Smooth muscle cell (in vitro differentiated cells): ENCODE data around the gene IL1RL2. TPM values are rescaled to one million over a fixed set of nuclear protein-coding genes. Genes with fewer than 3 reads are reported as not detected.

Experiments
- DNase-seq: peaks from one replicate; lab custom pipeline; 2025; ENCODE audit not compliant: unreplicated experiment; lab: John Stamatoyannopoulos, UW
- H2AFZ ChIP-seq: fragments of 200-600 bp; sonication (generic); 2 replicates; pipeline ENCODE4 v1.6.0; 2016; ENCODE audit warnings: antibody characterized with exemption, low read depth, mild to moderate bottlenecking
- H3F3A ChIP-seq: fragments of 200-600 bp; sonication (generic); 2 replicates; pipeline ENCODE4 v1.6.0; 2017; ENCODE audit warnings: antibody characterized with exemption, low read depth
- H3K27ac ChIP-seq: fragments of 200-600 bp; sonication (generic); 2 replicates; pipeline ENCODE4 v1.5.1; 2016; ENCODE audit warnings: low read depth, mild to moderate bottlenecking
- H3K27me3 ChIP-seq: fragments of 200-600 bp; sonication (generic); 2 replicates; pipeline ENCODE4 v1.6.1; 2016; ENCODE audit warnings: low read depth, mild to moderate bottlenecking
- H3K36me3 ChIP-seq: fragments of 200-600 bp; sonication (generic); 2 replicates; pipeline ENCODE4 v1.5.1; 2016; ENCODE audit warnings: low read depth
- H3K4me1 ChIP-seq: fragments of 200-600 bp; sonication (generic); 2 replicates; pipeline ENCODE4 v1.5.1; 2016; ENCODE audit warnings: low read depth
- H3K4me2 ChIP-seq: fragments of 200-600 bp; sonication (generic); 2 replicates; pipeline ENCODE4 v1.6.0; 2016; ENCODE audit warnings: mild to moderate bottlenecking
- H3K4me3 ChIP-seq: fragments of 200-600 bp; sonication (generic); 2 replicates; pipeline ENCODE4 v1.5.1; 2016; ENCODE audit warnings: mild to moderate bottlenecking
- H3K79me2 ChIP-seq: fragments of 200-600 bp; sonication (generic); 2 replicates; pipeline ENCODE4 v1.6.0; 2016; ENCODE audit warnings: low read depth, mild to moderate bottlenecking
- H3K9ac ChIP-seq: fragments of 200-600 bp; sonication (generic); 2 replicates; pipeline ENCODE4 v1.6.0; 2016; ENCODE audit warnings: low read depth
- H3K9me3 ChIP-seq: fragments of 200-600 bp; sonication (generic); replicated peaks from 2 replicates; pipeline ENCODE4 v1.5.1; 2016; ENCODE audit warnings: low read depth
- H4K20me1 ChIP-seq: fragments of 200-600 bp; sonication (generic); 2 replicates; pipeline ENCODE4 v1.6.0; 2016; ENCODE audit warnings: low read depth
- CTCF ChIP-seq: fragments of 200-600 bp; sonication (generic); IDR thresholded peaks from 2 replicates; pipeline ENCODE4 v1.5.1; 2017; ENCODE audit warnings: borderline replicate concordance, mild to moderate bottlenecking, antibody characterized with exemption; ENCODE audit not compliant: insufficient read depth, poor library complexity, severe bottlenecking
- WGBS: methylation state at CpG from one replicate; pipeline ENCODE4 v1.1.7; 2016; ENCODE audit warnings: low lambda C conversion rate; 5-methylcytosine and 5-hydroxymethylcytosine counted together
- polyA plus RNA-seq: library from polyadenylated mRNA; unstranded; fragments of >200 nt; fragmentation: Nextera tagmentation; extraction: Ambion mirVana; gene quantifications from 2 replicates; pipeline ENCODE4 v1.2.1, GENCODE V29; 2016
- total RNA-seq: library from RNA; depleted of rRNA; stranded (reverse); fragments of >200 nt; gene quantifications from 2 replicates; pipeline ENCODE4 v1.2.3, GENCODE V29; 2014

The IL1RL2 gene
- total and polyA plus RNA-seq, 2 experiments from 2014 or later, result 0.10 to 0.13 TPM

- H3K36me3 ChIP-seq, result peaks cover under 1% of the 10 kb centered on the region
- H3K4me1 ChIP-seq, result peaks cover 3% of the 10 kb centered on the region
- no peaks in the 10 kb centered on the region for H3F3A ChIP-seq
- 49% methylated on average over 4 of the region's 4 CpGs for WGBS
- H3K9me3 ChIP-seq, result no peaks in the 10 kb centered on the region
- H3K27ac ChIP-seq, result peak overlapping the region; percentile 25
- H4K20me1 ChIP-seq, result no peaks in the 10 kb centered on the region
- H3K4me2 ChIP-seq, result peak overlapping the region; percentile 12
- DNase-seq, result no peak
- no peak overlapping the region for H3K4me3 ChIP-seq
- TF ChIP-seq CTCF, result peak; percentile 45
- peaks cover 31% of the 10 kb centered on the region for H3K79me2 ChIP-seq
- no peak overlapping the region for H3K9ac ChIP-seq
- H3K27me3 ChIP-seq, result no peaks in the 10 kb centered on the region
- no peak overlapping the region for H2AFZ ChIP-seq
Observed at GRCh38 chr2:102166189-102166845, 20.5 kb upstream of the IL1RL2 start.

- Histone ChIP-seq H3K9me3 (no peaks in the 10 kb centered on the region), H3K9ac (no peak overlapping the region), H3K4me2 (no peak overlapping the region), H4K20me1 (no peaks in the 10 kb centered on the region), H3K36me3 (peaks cover 5% of the 10 kb centered on the region), H3K4me1 (no peaks in the 10 kb centered on the region), H2AFZ (no peak overlapping the region), H3K79me2 (peaks cover 13% of the 10 kb centered on the region), H3F3A (no peaks in the 10 kb centered on the region), H3K27me3 (no peaks in the 10 kb centered on the region), H3K4me3 (no peak overlapping the region), H3K27ac (no peak overlapping the region)
- no peak for DNase-seq
- 89% methylated on average over 5 of the region's 5 CpGs for WGBS
- no peak for TF ChIP-seq CTCF
Observed at GRCh38 chr2:102168026-102168771, 18.6 kb upstream of the IL1RL2 start.

- 89% methylated on average over 5 of the region's 5 CpGs for WGBS
- DNase-seq, result no peak
- Histone ChIP-seq H3K79me2 (no peaks in the 10 kb centered on the region), H3K4me1 (no peaks in the 10 kb centered on the region), H4K20me1 (no peaks in the 10 kb centered on the region), H3K4me3 (no peak overlapping the region), H2AFZ (no peak overlapping the region), H3F3A (no peaks in the 10 kb centered on the region), H3K27ac (no peak overlapping the region), H3K36me3 (peaks cover 17% of the 10 kb centered on the region), H3K9me3 (no peaks in the 10 kb centered on the region), H3K4me2 (no peak overlapping the region), H3K9ac (no peak overlapping the region), H3K27me3 (no peaks in the 10 kb centered on the region)
- TF ChIP-seq CTCF, result no peak
Observed at GRCh38 chr2:102171946-102172345, 14.9 kb upstream of the IL1RL2 start.
